Progenitor cell of endocrine pancreas (in vitro differentiated cells): ENCODE measurements around the gene SOX5. TPM values are rescaled to one million over a fixed set of nuclear protein-coding genes. Genes with fewer than 3 reads are reported as not detected.
"Not testable (repeated sequence)": the region's sequence is repeated elsewhere in the genome, so short reads cannot be mapped to it uniquely, and the experiment has no call there.

ENCODE experiments used
- DNase-seq: peaks from one replicate; pipeline ENCODE4 v3.0.0; 2021; ENCODE audit warnings: low spot score; ENCODE audit not compliant: unreplicated experiment
- H3K27ac Mint-ChIP-seq: 2 replicates; pipeline ENCODE4 v1.8.0; 2021; ENCODE audit warnings: mild to moderate bottlenecking, moderate library complexity, mixed read lengths
- H3K27me3 Mint-ChIP-seq: 2 replicates; pipeline ENCODE4 v1.8.0; 2021; ENCODE audit warnings: mixed read lengths
- H3K36me3 Mint-ChIP-seq: 2 replicates; pipeline ENCODE4 v1.8.0; 2022; ENCODE audit warnings: mixed read lengths; ENCODE audit not compliant: insufficient read depth
- H3K4me1 Mint-ChIP-seq: 2 replicates; pipeline ENCODE4 v1.8.0; 2021; ENCODE audit warnings: low read depth, mixed read lengths
- H3K4me3 Mint-ChIP-seq: 2 replicates; pipeline ENCODE4 v1.8.0; 2021; ENCODE audit warnings: low read depth, mild to moderate bottlenecking, moderate library complexity, mixed read lengths
- H3K9me3 Mint-ChIP-seq: 2 replicates; pipeline ENCODE4 v1.8.0; 2021; ENCODE audit warnings: low read depth, mixed read lengths
- CTCF ChIP-seq: fragments of 200-600 bp; sonication (generic); IDR thresholded peaks from one replicate; pipeline ENCODE4 v1.5.0; 2021; ENCODE audit warnings: antibody characterized with exemption, mild to moderate bottlenecking; ENCODE audit not compliant: unreplicated experiment
- total RNA-seq: library from RNA; stranded (reverse); gene quantifications from 2 replicates; pipeline ENCODE4 v1.2.1, GENCODE V29; 2021

Gene SOX5
- total RNA-seq, 1 donor from 2014 or later, result 56.9 TPM

GRCh38 chr12:23831739-23832138 lies 117.7 kb downstream of the SOX5 start:
- H3K4me3 Mint-ChIP-seq, result no peak overlapping the region
- H3K4me1 Mint-ChIP-seq, result peaks cover 38% of the 10 kb centered on the region
- H3K36me3 Mint-ChIP-seq, result no peaks in the 10 kb centered on the region
- no peaks in the 10 kb centered on the region for H3K9me3 Mint-ChIP-seq
- H3K27ac Mint-ChIP-seq, result peak overlapping the region; percentile 17
- DNase-seq, result no peak
- no peak for TF ChIP-seq CTCF
- H3K27me3 Mint-ChIP-seq, result no peaks in the 10 kb centered on the region

- no peak overlapping the region for H3K27ac Mint-ChIP-seq
- H3K27me3 Mint-ChIP-seq, result no peaks in the 10 kb centered on the region
- H3K9me3 Mint-ChIP-seq, result no peaks in the 10 kb centered on the region
- H3K4me3 Mint-ChIP-seq, result no peak overlapping the region
- no peaks in the 10 kb centered on the region for H3K36me3 Mint-ChIP-seq
- peaks cover 46% of the 10 kb centered on the region for H3K4me1 Mint-ChIP-seq
- TF ChIP-seq CTCF, result no peak
- DNase-seq, result no peak
Measured at GRCh38 chr12:23830210-23830609, 119.3 kb downstream of the SOX5 start.

- H3K36me3 Mint-ChIP-seq, result peaks cover 16% of the 10 kb centered on the region
- H3K27me3 Mint-ChIP-seq, result no peaks in the 10 kb centered on the region
- no peak for DNase-seq
- peaks cover 37% of the 10 kb centered on the region for H3K4me1 Mint-ChIP-seq
- TF ChIP-seq CTCF, result no peak
- H3K9me3 Mint-ChIP-seq, result peaks cover 13% of the 10 kb centered on the region
- H3K27ac Mint-ChIP-seq, result peak overlapping the region; percentile 6
- H3K4me3 Mint-ChIP-seq, result peak overlapping the region; percentile 25
Measured at GRCh38 chr12:23827353-23827752, 122.1 kb downstream of the SOX5 start.

GRCh38 chr12:23825124-23825523 lies 124.3 kb downstream of the SOX5 start:
- H3K36me3 Mint-ChIP-seq, result peaks cover 24% of the 10 kb centered on the region
- not testable (repeated sequence) for H3K4me3 Mint-ChIP-seq, DNase-seq, H3K27me3 Mint-ChIP-seq, H3K27ac Mint-ChIP-seq
- H3K9me3 Mint-ChIP-seq, result peaks cover 30% of the 10 kb centered on the region
- peaks cover 31% of the 10 kb centered on the region for H3K4me1 Mint-ChIP-seq

GRCh38 chr12:23824358-23824757 lies 125.1 kb downstream of the SOX5 start:
- Mint-ChIP-seq H3K9me3 (peaks cover 33% of the 10 kb centered on the region), H3K27ac (peak overlapping the region; percentile 17), H3K27me3 (no peaks in the 10 kb centered on the region)

GRCh38 chr12:23822883-23823282 lies 126.6 kb downstream of the SOX5 start:
- H3K27me3 Mint-ChIP-seq, H3K27ac Mint-ChIP-seq, H3K4me3 Mint-ChIP-seq, DNase-seq: not testable (repeated sequence)
- H3K9me3 Mint-ChIP-seq, result peaks cover 33% of the 10 kb centered on the region
- H3K4me1 Mint-ChIP-seq, result peaks cover 18% of the 10 kb centered on the region
- peaks cover 24% of the 10 kb centered on the region for H3K36me3 Mint-ChIP-seq

More at GRCh38 chr12:23824358-23824757, 125.1 kb downstream of the SOX5 start:
- Mint-ChIP-seq H3K36me3 (peaks cover 24% of the 10 kb centered on the region), H3K4me3 (no peak overlapping the region), H3K4me1 (peaks cover 28% of the 10 kb centered on the region)
- DNase-seq, result no peak
- TF ChIP-seq CTCF, result no peak
